Measurements from ENCODE around the gene ST14.

Gene ST14

DNA sequence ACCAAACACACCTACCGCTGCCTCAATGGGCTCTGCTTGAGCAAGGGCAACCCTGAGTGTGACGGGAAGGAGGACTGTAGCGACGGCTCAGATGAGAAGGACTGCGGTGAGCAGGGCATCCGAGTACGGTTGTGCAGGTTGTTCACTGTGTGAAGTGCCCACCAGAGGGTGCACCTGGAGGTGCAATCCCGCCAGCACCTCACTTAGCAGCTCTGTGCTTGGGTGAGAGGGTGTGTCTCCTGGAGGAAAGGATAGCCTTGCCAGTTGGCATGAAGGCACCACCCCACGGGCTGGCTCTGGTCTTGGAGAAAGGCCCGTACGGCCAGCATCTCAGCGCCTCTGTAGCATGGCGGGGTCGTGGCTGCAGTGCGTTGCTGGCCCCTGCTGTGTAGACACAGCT is 39.4 kb downstream of the ST14 start:
- TF ChIP-seq TAF1 (IDR thresholded peaks at IDR 0.05; ENCODE audit: borderline replicate concordance, insufficient read depth, low read length) (no peak), SIN3A (IDR thresholded peaks at IDR 0.05; ENCODE audit: borderline replicate concordance, insufficient read depth, low read length) (no peak), FOXP2 (optimal IDR thresholded peaks at IDR 0.05; ENCODE audit: borderline replicate concordance, extremely low read depth, extremely low read length, insufficient read depth) (no peak), POLR2AphosphoS5 (IDR thresholded peaks at IDR 0.05; ENCODE audit: low read depth, low read length) (no peak)
- TF ChIP-seq, protein P1, sequence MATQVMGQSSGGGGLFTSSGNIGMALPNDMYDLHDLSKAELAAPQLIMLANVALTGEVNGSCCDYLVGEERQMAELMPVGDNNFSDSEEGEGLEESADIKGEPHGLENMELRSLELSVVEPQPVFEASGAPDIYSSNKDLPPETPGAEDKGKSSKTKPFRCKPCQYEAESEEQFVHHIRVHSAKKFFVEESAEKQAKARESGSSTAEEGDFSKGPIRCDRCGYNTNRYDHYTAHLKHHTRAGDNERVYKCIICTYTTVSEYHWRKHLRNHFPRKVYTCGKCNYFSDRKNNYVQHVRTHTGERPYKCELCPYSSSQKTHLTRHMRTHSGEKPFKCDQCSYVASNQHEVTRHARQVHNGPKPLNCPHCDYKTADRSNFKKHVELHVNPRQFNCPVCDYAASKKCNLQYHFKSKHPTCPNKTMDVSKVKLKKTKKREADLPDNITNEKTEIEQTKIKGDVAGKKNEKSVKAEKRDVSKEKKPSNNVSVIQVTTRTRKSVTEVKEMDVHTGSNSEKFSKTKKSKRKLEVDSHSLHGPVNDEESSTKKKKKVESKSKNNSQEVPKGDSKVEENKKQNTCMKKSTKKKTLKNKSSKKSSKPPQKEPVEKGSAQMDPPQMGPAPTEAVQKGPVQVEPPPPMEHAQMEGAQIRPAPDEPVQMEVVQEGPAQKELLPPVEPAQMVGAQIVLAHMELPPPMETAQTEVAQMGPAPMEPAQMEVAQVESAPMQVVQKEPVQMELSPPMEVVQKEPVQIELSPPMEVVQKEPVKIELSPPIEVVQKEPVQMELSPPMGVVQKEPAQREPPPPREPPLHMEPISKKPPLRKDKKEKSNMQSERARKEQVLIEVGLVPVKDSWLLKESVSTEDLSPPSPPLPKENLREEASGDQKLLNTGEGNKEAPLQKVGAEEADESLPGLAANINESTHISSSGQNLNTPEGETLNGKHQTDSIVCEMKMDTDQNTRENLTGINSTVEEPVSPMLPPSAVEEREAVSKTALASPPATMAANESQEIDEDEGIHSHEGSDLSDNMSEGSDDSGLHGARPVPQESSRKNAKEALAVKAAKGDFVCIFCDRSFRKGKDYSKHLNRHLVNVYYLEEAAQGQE (IDR thresholded peaks at IDR 0.05; ENCODE audit: insufficient read depth in 1 of 2, low read depth in 2 of 2, low read length in 2 of 2), result no peak

DNA sequence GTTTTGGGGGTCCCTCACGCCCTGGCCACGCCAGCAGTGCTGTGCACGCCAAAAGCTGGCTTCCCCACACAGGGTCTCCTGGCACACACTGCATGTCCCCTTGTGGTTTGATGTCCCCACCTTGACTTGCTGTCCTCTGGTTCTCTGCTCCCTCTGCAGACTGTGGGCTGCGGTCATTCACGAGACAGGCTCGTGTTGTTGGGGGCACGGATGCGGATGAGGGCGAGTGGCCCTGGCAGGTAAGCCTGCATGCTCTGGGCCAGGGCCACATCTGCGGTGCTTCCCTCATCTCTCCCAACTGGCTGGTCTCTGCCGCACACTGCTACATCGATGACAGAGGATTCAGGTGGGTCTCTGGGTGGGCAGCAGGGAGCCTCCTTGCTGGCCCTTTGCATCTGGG is 40.2 kb downstream of the ST14 start:
- no peak for TF ChIP-seq TAF1 (IDR thresholded peaks at IDR 0.05; ENCODE audit: borderline replicate concordance, insufficient read depth, low read length)
- TF ChIP-seq FOXP2 (optimal IDR thresholded peaks at IDR 0.05; ENCODE audit: borderline replicate concordance, extremely low read depth, extremely low read length, insufficient read depth), result no peak
- TF ChIP-seq, protein P1 (IDR thresholded peaks at IDR 0.05; ENCODE audit: insufficient read depth in 1 of 2, low read depth in 2 of 2, low read length in 2 of 2), result no peak
- no peak for TF ChIP-seq SIN3A (IDR thresholded peaks at IDR 0.05; ENCODE audit: borderline replicate concordance, insufficient read depth, low read length)
- no peak for TF ChIP-seq POLR2AphosphoS5 (IDR thresholded peaks at IDR 0.05; ENCODE audit: low read depth, low read length)

DNA sequence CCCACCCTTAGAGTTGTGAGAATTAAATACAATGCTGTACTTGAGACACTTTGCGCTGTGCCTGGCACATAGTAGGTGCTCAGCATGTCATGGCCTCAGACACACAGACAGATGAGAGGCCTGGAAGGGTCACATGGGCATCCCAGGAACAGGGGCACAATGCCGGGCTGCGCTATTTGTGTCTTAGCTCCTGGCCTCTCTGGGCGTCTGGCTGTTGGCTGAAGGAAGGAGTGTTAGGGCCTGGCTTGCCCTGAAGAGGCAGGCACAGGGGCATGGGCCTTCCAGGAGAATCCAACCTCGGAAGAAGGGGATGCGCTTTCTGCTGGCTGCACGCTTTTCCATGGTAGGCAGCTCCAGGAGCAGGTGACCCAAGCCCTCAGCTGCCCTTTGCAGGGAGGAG is 41.4 kb downstream of the ST14 start:
- TF ChIP-seq, protein P1 (IDR thresholded peaks at IDR 0.05; ENCODE audit: insufficient read depth in 1 of 2, low read depth in 2 of 2, low read length in 2 of 2), result no peak
- TF ChIP-seq FOXP2 (optimal IDR thresholded peaks at IDR 0.05; ENCODE audit: borderline replicate concordance, extremely low read depth, extremely low read length, insufficient read depth) (no peak), SIN3A (IDR thresholded peaks at IDR 0.05; ENCODE audit: borderline replicate concordance, insufficient read depth, low read length) (no peak), TAF1 (IDR thresholded peaks at IDR 0.05; ENCODE audit: borderline replicate concordance, insufficient read depth, low read length) (no peak), POLR2AphosphoS5 (IDR thresholded peaks at IDR 0.05; ENCODE audit: low read depth, low read length) (no peak)

DNA sequence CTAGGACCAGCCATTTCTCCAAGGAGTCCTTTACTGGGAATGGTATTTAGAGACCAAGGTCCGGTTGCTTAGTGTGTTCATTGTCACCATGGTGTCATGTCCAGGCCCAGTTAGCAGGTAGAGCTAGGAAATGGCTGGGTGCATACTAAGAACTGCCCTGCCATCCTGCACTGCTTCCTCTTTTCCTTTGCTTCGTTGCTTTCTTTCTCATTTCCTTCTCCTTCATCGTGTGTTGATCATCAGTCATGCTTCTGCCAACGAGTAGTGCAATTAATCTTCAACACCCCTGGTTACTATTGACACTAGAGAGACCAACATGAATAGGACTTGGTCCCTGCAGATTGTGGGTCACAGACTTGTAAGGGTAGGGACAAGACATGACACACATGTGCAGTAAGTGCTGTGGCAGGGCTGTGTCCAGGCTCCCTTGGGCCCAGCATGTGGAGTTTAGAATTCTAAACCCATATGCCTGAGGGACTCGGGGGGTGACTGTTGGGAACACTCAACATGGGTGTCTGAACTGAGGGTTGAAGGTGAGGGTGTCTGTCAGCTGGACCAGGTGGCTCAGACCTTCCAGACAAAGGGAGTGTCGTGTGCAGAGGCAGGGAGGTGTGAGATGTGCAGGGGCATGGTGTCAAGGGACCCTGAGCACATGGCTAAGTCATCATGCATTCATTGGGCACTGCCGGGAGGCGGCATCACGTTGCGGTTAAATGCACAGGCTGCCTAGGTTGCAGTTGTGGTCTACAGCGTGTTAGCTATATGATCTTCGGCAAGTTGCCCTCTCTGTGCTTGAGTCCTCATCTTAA is 42.6 kb downstream of the ST14 start:
- TF ChIP-seq SIN3A (IDR thresholded peaks at IDR 0.05; ENCODE audit: borderline replicate concordance, insufficient read depth, low read length) (no peak), POLR2AphosphoS5 (IDR thresholded peaks at IDR 0.05; ENCODE audit: low read depth, low read length) (no peak), FOXP2 (optimal IDR thresholded peaks at IDR 0.05; ENCODE audit: borderline replicate concordance, extremely low read depth, extremely low read length, insufficient read depth) (no peak), TAF1 (IDR thresholded peaks at IDR 0.05; ENCODE audit: borderline replicate concordance, insufficient read depth, low read length) (no peak)
- TF ChIP-seq, protein P1 (IDR thresholded peaks at IDR 0.05; ENCODE audit: insufficient read depth in 1 of 2, low read depth in 2 of 2, low read length in 2 of 2), result no peak
